ENCODE data around the gene ST6GALNAC6.

DNA sequence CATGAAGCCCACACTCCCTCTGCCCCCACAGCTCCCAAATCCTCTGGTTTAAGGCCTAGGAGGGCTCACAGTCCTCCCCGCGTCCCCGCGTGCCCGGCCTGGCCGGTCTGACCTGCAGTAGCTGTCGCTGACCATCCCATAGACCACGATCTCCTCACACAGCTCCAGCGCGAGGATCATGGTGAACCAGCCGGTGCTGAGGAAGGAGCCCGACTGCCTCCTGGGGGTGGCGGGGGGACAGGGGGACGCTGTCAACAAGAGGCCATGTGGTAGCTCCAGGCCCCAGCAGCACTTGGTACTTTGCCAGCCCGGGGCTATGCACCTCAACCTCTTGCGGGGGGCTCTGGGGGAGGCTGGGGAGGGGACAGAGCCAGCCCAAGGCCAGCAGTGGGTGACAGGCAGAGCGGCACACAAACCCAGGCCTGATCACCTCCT lies 10.5 kb upstream of the ST6GALNAC6 start:
- TF ChIP-seq, protein P1, sequence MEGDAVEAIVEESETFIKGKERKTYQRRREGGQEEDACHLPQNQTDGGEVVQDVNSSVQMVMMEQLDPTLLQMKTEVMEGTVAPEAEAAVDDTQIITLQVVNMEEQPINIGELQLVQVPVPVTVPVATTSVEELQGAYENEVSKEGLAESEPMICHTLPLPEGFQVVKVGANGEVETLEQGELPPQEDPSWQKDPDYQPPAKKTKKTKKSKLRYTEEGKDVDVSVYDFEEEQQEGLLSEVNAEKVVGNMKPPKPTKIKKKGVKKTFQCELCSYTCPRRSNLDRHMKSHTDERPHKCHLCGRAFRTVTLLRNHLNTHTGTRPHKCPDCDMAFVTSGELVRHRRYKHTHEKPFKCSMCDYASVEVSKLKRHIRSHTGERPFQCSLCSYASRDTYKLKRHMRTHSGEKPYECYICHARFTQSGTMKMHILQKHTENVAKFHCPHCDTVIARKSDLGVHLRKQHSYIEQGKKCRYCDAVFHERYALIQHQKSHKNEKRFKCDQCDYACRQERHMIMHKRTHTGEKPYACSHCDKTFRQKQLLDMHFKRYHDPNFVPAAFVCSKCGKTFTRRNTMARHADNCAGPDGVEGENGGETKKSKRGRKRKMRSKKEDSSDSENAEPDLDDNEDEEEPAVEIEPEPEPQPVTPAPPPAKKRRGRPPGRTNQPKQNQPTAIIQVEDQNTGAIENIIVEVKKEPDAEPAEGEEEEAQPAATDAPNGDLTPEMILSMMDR (IDR thresholded peaks at IDR 0.05; ENCODE audit: poor library complexity, severe bottlenecking) = no peak
- TF ChIP-seq, protein P2, sequence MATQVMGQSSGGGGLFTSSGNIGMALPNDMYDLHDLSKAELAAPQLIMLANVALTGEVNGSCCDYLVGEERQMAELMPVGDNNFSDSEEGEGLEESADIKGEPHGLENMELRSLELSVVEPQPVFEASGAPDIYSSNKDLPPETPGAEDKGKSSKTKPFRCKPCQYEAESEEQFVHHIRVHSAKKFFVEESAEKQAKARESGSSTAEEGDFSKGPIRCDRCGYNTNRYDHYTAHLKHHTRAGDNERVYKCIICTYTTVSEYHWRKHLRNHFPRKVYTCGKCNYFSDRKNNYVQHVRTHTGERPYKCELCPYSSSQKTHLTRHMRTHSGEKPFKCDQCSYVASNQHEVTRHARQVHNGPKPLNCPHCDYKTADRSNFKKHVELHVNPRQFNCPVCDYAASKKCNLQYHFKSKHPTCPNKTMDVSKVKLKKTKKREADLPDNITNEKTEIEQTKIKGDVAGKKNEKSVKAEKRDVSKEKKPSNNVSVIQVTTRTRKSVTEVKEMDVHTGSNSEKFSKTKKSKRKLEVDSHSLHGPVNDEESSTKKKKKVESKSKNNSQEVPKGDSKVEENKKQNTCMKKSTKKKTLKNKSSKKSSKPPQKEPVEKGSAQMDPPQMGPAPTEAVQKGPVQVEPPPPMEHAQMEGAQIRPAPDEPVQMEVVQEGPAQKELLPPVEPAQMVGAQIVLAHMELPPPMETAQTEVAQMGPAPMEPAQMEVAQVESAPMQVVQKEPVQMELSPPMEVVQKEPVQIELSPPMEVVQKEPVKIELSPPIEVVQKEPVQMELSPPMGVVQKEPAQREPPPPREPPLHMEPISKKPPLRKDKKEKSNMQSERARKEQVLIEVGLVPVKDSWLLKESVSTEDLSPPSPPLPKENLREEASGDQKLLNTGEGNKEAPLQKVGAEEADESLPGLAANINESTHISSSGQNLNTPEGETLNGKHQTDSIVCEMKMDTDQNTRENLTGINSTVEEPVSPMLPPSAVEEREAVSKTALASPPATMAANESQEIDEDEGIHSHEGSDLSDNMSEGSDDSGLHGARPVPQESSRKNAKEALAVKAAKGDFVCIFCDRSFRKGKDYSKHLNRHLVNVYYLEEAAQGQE (IDR thresholded peaks at IDR 0.05; ENCODE audit: borderline replicate concordance) = no peak
- no peak for TF ChIP-seq EP300 (conservative IDR thresholded peaks at IDR 0.05; ENCODE audit: poor library complexity, severe bottlenecking)
- TF ChIP-seq SMC3 (conservative IDR thresholded peaks at IDR 0.05; ENCODE audit: poor library complexity) = no peak
- TF ChIP-seq POLR2AphosphoS5 (IDR thresholded peaks at IDR 0.05) = no peak
- TF ChIP-seq RAD21 (conservative IDR thresholded peaks at IDR 0.05) = no peak
- TF ChIP-seq EZH2 (IDR thresholded peaks at IDR 0.05; ENCODE audit: borderline replicate concordance, insufficient read depth, low read length, poor library complexity, severe bottlenecking) = no peak

Measured in neural cell (in vitro differentiated cells).